Esophagus squamous epithelium (tissue), 5 donors: ENCODE results near the gene AFAP1L2. TPM values are rescaled to one million over a fixed set of nuclear protein-coding genes. Genes with fewer than 3 reads are reported as not detected.

Experiments used
- DNase-seq: peaks from one replicate; lab custom pipeline; 2025; lab: John Stamatoyannopoulos, UW
- H3K27ac ChIP-seq, 4 donors: fragments of 200-600 bp; sonication (generic); one replicate each; pipeline ENCODE4 v1.5.1; 2016 to 2019; ENCODE audit warnings: mild to moderate bottlenecking in 1 of 4
- H3K27me3 ChIP-seq, 4 donors: fragments of 200-600 bp; sonication (generic); 1 replicate in 3 of 4; 2 replicates in 1 of 4; pipeline versions ENCODE4 v1.5.1 to v1.6.0; 2017 to 2021; ENCODE audit warnings: antibody characterized with exemption in 1 of 4
- H3K36me3 ChIP-seq, 3 donors: fragments of 200-600 bp; sonication (generic); one replicate each; pipeline ENCODE4 v1.5.1; 2016 to 2019
- H3K4me1 ChIP-seq, 3 donors: fragments of 200-600 bp; sonication (generic); one replicate each; pipeline ENCODE4 v1.5.1; 2017 to 2019
- H3K4me3 ChIP-seq, 4 donors: fragments of 200-600 bp; sonication (generic); 1 replicate in 3 of 4; 2 replicates in 1 of 4; pipeline ENCODE4 v1.5.1; 2016 to 2019; ENCODE audit warnings: mild to moderate bottlenecking in 2 of 4, moderate library complexity in 1 of 4
- H3K9me3 ChIP-seq, 3 donors: fragments of 200-600 bp; sonication (generic); one replicate each; pipeline ENCODE4 v1.5.1; 2016 to 2019
- POLR2A ChIP-seq, 4 donors: fragments of 450-650 bp; IDR thresholded peaks; one replicate each; pipeline ENCODE4 v1.6.1; 2017; ENCODE audit warnings: antibody characterized with exemption in 4 of 4, mild to moderate bottlenecking in 4 of 4, moderate library complexity in 3 of 4
- WGBS, 2 donors: methylation state at CpG; one replicate each; pipeline ENCODE4 v1.1.5; 2018; 5-methylcytosine and 5-hydroxymethylcytosine counted together
- intact Hi-C: fragments of 100-400 bp; cut with DNase I; formaldehyde crosslinking; loops from one replicate; pipeline ENCODE4 v1.15.0; 2022
- total RNA-seq, 4 donors: library from RNA; depleted of rRNA; stranded (reverse); fragments of >200 nt; gene quantifications; one replicate each; pipeline ENCODE4 v1.1.0, GENCODE V29; 2016
- TF ChIP-seq, protein P1 (sequence below), 6 experiments: fragments of 450-650 bp in 4 of 6; fragments of 200-600 bp in 2 of 6; sonication (generic) in 2 of 6; IDR thresholded peaks; one replicate each; pipeline ENCODE4 v1.5.1; 2016 to 2019; ENCODE audit warnings: antibody characterized with exemption in 6 of 6, mild to moderate bottlenecking in 4 of 6, moderate library complexity in 4 of 6
- donor health status: DM: yes; HTN: yes; CAD: no.

Gene AFAP1L2
- total RNA-seq, 4 donors from 2014 or later, result 9.8 to 15.5 (median 11.8) TPM

DNA sequence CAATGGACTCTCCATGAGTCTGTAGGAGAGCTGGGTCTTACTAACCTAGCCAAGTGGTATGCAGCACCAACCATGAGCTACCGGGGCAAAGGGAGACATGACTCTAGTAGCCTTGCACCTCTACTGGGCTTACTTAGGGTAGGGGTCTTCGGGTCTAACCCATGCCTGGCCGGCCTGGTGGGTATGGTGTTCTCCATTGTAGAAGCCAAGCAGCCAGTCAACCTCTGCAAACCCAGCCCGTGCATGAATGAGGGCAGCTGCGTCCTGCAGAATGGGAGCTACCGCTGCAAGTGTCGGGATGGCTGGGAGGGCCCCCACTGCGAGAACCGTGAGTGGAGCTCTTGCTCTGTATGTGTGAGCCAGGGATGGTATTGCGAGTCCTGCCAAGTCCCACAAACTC is 114.3 kb downstream of the AFAP1L2 start:
- Histone ChIP-seq H3K36me3 (peaks cover 0 to 3% (median 0%) of the 10 kb centered on the region in 3 donors), H3K4me1 (peaks cover 0 to 4% (median 0%) of the 10 kb centered on the region in 3 donors), H3K27ac (no peak overlapping the region), H3K27me3 (no peaks in the 10 kb centered on the region), H3K4me3 (no peak overlapping the region), H3K9me3 (peaks cover 0 to 2% (median 0%) of the 10 kb centered on the region in 3 donors)
- TF ChIP-seq, protein P1, sequence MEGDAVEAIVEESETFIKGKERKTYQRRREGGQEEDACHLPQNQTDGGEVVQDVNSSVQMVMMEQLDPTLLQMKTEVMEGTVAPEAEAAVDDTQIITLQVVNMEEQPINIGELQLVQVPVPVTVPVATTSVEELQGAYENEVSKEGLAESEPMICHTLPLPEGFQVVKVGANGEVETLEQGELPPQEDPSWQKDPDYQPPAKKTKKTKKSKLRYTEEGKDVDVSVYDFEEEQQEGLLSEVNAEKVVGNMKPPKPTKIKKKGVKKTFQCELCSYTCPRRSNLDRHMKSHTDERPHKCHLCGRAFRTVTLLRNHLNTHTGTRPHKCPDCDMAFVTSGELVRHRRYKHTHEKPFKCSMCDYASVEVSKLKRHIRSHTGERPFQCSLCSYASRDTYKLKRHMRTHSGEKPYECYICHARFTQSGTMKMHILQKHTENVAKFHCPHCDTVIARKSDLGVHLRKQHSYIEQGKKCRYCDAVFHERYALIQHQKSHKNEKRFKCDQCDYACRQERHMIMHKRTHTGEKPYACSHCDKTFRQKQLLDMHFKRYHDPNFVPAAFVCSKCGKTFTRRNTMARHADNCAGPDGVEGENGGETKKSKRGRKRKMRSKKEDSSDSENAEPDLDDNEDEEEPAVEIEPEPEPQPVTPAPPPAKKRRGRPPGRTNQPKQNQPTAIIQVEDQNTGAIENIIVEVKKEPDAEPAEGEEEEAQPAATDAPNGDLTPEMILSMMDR (IDR thresholded peaks at IDR 0.05), result no peak
- TF ChIP-seq POLR2A (IDR thresholded peaks at IDR 0.05), result no peak
- no peak for DNase-seq
- 90 to 96% methylated on average over 6 to 8 of the region's 10 CpGs for WGBS, 2 donors
- intact Hi-C loops, result no loop called here

DNA sequence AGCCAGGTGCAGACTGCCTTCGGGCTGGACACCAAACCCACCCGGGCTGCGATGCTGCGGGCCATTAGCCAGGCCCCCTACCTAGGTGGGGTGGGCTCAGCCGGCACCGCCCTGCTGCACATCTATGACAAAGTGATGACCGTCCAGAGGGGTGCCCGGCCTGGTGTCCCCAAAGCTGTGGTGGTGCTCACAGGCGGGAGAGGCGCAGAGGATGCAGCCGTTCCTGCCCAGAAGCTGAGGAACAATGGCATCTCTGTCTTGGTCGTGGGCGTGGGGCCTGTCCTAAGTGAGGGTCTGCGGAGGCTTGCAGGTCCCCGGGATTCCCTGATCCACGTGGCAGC is 115.2 kb downstream of the AFAP1L2 start:
- no peak for TF ChIP-seq POLR2A (IDR thresholded peaks at IDR 0.05)
- TF ChIP-seq, protein P1 (IDR thresholded peaks at IDR 0.05), result no peak
- Histone ChIP-seq H3K4me3 (no peak overlapping the region), H3K36me3 (no peaks in the 10 kb centered on the region), H3K9me3 (no peaks in the 10 kb centered on the region), H3K4me1 (peaks cover 0 to 4% (median 0%) of the 10 kb centered on the region in 3 donors), H3K27ac (no peak overlapping the region), H3K27me3 (no peaks in the 10 kb centered on the region)
- DNase-seq, result no peak
- intact Hi-C loops, result no loop called here
- WGBS, 2 donors, result 80% methylated on average over 1 of the region's 16 CpGs; no CpG with 5 or more reads in 1 of the 2 donors

DNA sequence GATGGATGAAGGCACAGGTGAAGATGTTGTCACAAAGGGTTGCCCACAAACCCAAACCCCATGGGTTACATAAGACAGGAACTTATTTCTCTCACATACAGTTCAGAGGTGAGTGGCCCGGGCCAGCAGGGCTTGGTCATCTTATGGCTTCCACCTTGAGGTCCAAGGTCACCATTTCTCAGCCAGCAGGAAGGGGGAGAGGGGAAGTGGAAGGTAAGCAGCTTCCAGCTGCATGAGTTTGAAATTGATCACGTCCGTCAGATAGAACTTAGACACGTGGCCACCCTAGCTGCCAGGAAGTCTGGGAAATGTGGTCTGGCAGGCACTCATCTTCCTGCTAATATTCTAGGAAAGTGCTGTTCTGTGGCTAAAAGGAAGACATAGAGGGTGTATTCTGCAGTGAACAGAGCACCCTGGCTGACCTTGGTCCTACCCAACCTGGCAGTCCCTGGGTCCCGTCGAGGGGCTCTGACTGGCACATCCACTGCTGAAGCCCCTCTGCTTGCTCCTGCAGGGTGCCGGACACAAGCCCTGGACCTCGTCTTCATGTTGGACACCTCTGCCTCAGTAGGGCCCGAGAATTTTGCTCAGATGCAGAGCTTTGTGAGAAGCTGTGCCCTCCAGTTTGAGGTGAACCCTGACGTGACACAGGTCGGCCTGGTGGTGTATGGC is 115.7 kb downstream of the AFAP1L2 start:
- Histone ChIP-seq H3K27ac (no peak overlapping the region), H3K9me3 (no peaks in the 10 kb centered on the region), H3K4me3 (no peak overlapping the region), H3K4me1 (peaks cover 0 to 4% (median 0%) of the 10 kb centered on the region in 3 donors), H3K27me3 (no peaks in the 10 kb centered on the region), H3K36me3 (no peaks in the 10 kb centered on the region)
- intact Hi-C loops, result no loop called here
- 56 to 65% methylated on average over 4 to 6 of the region's 11 CpGs for WGBS, 2 donors
- DNase-seq, result no peak
- no peak for TF ChIP-seq POLR2A (IDR thresholded peaks at IDR 0.05)
- TF ChIP-seq, protein P1 (IDR thresholded peaks at IDR 0.05), result no peak

DNA sequence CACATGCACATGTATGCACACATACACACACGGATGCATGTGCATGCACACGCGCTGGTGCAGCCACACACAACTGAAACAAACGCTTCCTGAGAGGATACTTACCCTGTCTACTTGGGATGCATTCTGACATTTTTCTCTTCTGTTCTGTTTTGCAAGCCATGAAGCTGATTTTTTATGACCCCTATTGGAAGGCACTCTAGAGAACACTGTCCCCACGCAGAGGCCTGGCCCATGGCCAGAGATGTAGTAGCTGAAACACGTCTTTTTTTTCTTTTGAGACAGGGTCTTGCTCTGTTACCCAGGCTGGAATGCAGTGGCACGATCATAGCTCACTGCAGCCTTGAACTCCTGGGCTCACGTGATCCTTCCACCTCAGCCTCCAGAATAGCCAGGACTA is 117.4 kb downstream of the AFAP1L2 start:
- no peak for DNase-seq
- WGBS, 2 donors, result 55 to 80% methylated on average over 8 of the region's 8 CpGs

DNA sequence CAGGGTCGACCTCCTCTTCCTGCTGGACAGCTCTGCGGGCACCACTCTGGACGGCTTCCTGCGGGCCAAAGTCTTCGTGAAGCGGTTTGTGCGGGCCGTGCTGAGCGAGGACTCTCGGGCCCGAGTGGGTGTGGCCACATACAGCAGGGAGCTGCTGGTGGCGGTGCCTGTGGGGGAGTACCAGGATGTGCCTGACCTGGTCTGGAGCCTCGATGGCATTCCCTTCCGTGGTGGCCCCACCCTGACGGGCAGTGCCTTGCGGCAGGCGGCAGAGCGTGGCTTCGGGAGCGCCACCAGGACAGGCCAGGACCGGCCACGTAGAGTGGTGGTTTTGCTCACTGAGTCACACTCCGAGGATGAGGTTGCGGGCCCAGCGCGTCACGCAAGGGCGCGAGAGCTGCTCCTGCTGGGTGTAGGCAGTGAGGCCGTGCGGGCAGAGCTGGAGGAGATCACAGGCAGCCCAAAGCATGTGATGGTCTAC is 118.3 kb downstream of the AFAP1L2 start:
- Histone ChIP-seq H3K4me3 (no peak overlapping the region), H3K4me1 (peaks cover 0 to 15% (median 3%) of the 10 kb centered on the region in 3 donors), H3K27me3 (no peaks in the 10 kb centered on the region), H3K36me3 (no peaks in the 10 kb centered on the region), H3K9me3 (no peaks in the 10 kb centered on the region), H3K27ac (no peak overlapping the region)
- TF ChIP-seq, protein P1 (IDR thresholded peaks at IDR 0.05), result no peak
- no peak for TF ChIP-seq POLR2A (IDR thresholded peaks at IDR 0.05)
- intact Hi-C loops, result no loop called here
- WGBS, 2 donors, result 79 to 88% methylated on average over 3 to 12 of the region's 31 CpGs
- no peak for DNase-seq

More for the DNA sequence above, 117.4 kb downstream of the AFAP1L2 start:
- Histone ChIP-seq H3K4me1 (peaks cover 0 to 6% (median 0%) of the 10 kb centered on the region in 3 donors), H3K9me3 (no peaks in the 10 kb centered on the region), H3K4me3 (no peak overlapping the region), H3K36me3 (no peaks in the 10 kb centered on the region), H3K27me3 (no peaks in the 10 kb centered on the region), H3K27ac (no peak overlapping the region)
- TF ChIP-seq, protein P1 (IDR thresholded peaks at IDR 0.05), result no peak
- no peak for TF ChIP-seq POLR2A (IDR thresholded peaks at IDR 0.05)
- intact Hi-C loops, result no loop called here
